Kidney epithelial cell (primary cell): Measurements from ENCODE around the gene GCK. TPM values are rescaled to one million over a fixed set of nuclear protein-coding genes. Genes with fewer than 3 reads are reported as not detected.

ENCODE experiments used
- DNase-seq: peaks from one replicate; pipeline ENCODE4 v3.0.0-alpha.2; 2010; ENCODE audit warnings: low read depth
- H3K27me3 ChIP-seq: 2 replicates; pipeline ENCODE4 v1.6.0; 2011; ENCODE audit warnings: low read length; ENCODE audit not compliant: control insufficient read depth, insufficient read depth
- H3K36me3 ChIP-seq: 2 replicates; pipeline ENCODE4 v1.5.1; 2011; ENCODE audit warnings: low read length; ENCODE audit not compliant: control insufficient read depth, insufficient read depth
- H3K4me3 ChIP-seq: 2 replicates; pipeline ENCODE4 v1.5.1; 2011; ENCODE audit warnings: low read depth, mild to moderate bottlenecking, control low read depth, low read length
- CTCF ChIP-seq: IDR thresholded peaks from 2 replicates; pipeline ENCODE4 v1.5.1; 2011; ENCODE audit warnings: mild to moderate bottlenecking, moderate library complexity, low read length, control low read depth, inconsistent platforms; ENCODE audit not compliant: insufficient read depth, poor library complexity, severe bottlenecking
- total RNA-seq: library from RNA; depleted of rRNA; stranded (reverse); fragments of >200 nt; gene quantifications from 2 replicates; pipeline ENCODE4 v1.2.3, GENCODE V29; 2015

Gene GCK
- total RNA-seq, 1 donor from 2014 or later, result 2.3 TPM

- H3K36me3 ChIP-seq, result no peaks in the 10 kb centered on the region
- H3K4me3 ChIP-seq, result no peak within 1 kb of the TSS
- no peak for DNase-seq
- TF ChIP-seq CTCF, result no peak
- peaks cover 27% of the 10 kb centered on the region for H3K27me3 ChIP-seq
Observed at GRCh38 chr7:44141221-44141850, 47.9 kb downstream of the GCK start, which contains the start of gene MYL7. Gene MYL7, minus strand, starts transcription at chr7:44141332. Its CDS starts 27 bp downstream, at chr7:44141305.

- H3K27me3 ChIP-seq, result peaks cover 20% of the 10 kb centered on the region
- no peaks in the 10 kb centered on the region for H3K36me3 ChIP-seq
- H3K4me3 ChIP-seq, result no peak overlapping the region
- TF ChIP-seq CTCF, result no peak
- DNase-seq, result no peak
Observed at GRCh38 chr7:44140341-44140740, 48.9 kb downstream of the GCK start.

- TF ChIP-seq CTCF, result no peak
- no peak overlapping the region for H3K4me3 ChIP-seq
Observed at GRCh38 chr7:44139311-44140010, 49.8 kb downstream of the GCK start.

GRCh38 chr7:44138698-44139097 lies 50.5 kb downstream of the GCK start:
- no peak for DNase-seq
- peaks cover 5% of the 10 kb centered on the region for H3K27me3 ChIP-seq
- TF ChIP-seq CTCF, result no peak
- H3K36me3 ChIP-seq, result no peaks in the 10 kb centered on the region
- H3K4me3 ChIP-seq, result no peak overlapping the region

More at GRCh38 chr7:44139311-44140010, 49.8 kb downstream of the GCK start:
- DNase-seq, result no peak
- peaks cover 11% of the 10 kb centered on the region for H3K27me3 ChIP-seq
- no peaks in the 10 kb centered on the region for H3K36me3 ChIP-seq

GRCh38 chr7:44136731-44137130 lies 52.5 kb downstream of the GCK start:
- Histone ChIP-seq H3K36me3 (no peaks in the 10 kb centered on the region), H3K4me3 (no peak overlapping the region), H3K27me3 (peaks cover 5% of the 10 kb centered on the region)
- no peak for TF ChIP-seq CTCF
- no peak for DNase-seq
